Nephron (organoid): ENCODE data around the gene PLAU.

Experiments used
- H3K27ac Mint-ChIP-seq, 3 experiments: 2 replicates each; pipeline ENCODE4 v1.8.0; 2020; ENCODE audit warnings: mixed read lengths in 3 of 3, mild to moderate bottlenecking in 2 of 3, moderate library complexity in 1 of 3
- H3K27me3 Mint-ChIP-seq: 2 replicates; pipeline ENCODE4 v1.8.0; 2021; ENCODE audit warnings: low read depth, mild to moderate bottlenecking, moderate library complexity, mixed read lengths
- H3K36me3 Mint-ChIP-seq: 2 replicates; pipeline ENCODE4 v1.8.0; 2020; ENCODE audit warnings: low read depth, mixed read lengths
- H3K4me1 Mint-ChIP-seq: 2 replicates; pipeline ENCODE4 v1.8.0; 2020; ENCODE audit warnings: mixed read lengths
- H3K4me3 Mint-ChIP-seq, 3 experiments: 2 replicates each; pipeline ENCODE4 v1.8.0; 2020; ENCODE audit warnings: mild to moderate bottlenecking in 3 of 3, mixed read lengths in 3 of 3, moderate library complexity in 2 of 3
- H3K9me3 Mint-ChIP-seq: 2 replicates; pipeline ENCODE4 v1.8.0; 2020; ENCODE audit warnings: mixed read lengths
- CTCF ChIP-seq, 3 experiments: fragments of 200-600 bp; sonication (generic); IDR thresholded peaks; one replicate each; pipeline ENCODE4 v1.5.0; 2021; ENCODE audit warnings: antibody characterized with exemption in 3 of 3; ENCODE audit not compliant: unreplicated experiment in 3 of 3

The PLAU gene

GRCh38 chr10:73935895-73936294 is 25.0 kb downstream of the PLAU start:
- H3K9me3 Mint-ChIP-seq: no peaks in the 10 kb centered on the region
- H3K4me3 Mint-ChIP-seq: no peak overlapping the region
- H3K27me3 Mint-ChIP-seq: peaks cover 9% of the 10 kb centered on the region
- peaks cover 28% of the 10 kb centered on the region for H3K4me1 Mint-ChIP-seq
- no peak for TF ChIP-seq CTCF (IDR thresholded peaks at IDR 0.05; ENCODE audit: unreplicated experiment in 3 of 3)
- no peak overlapping the region for H3K27ac Mint-ChIP-seq
- H3K36me3 Mint-ChIP-seq: no peaks in the 10 kb centered on the region

DNA sequence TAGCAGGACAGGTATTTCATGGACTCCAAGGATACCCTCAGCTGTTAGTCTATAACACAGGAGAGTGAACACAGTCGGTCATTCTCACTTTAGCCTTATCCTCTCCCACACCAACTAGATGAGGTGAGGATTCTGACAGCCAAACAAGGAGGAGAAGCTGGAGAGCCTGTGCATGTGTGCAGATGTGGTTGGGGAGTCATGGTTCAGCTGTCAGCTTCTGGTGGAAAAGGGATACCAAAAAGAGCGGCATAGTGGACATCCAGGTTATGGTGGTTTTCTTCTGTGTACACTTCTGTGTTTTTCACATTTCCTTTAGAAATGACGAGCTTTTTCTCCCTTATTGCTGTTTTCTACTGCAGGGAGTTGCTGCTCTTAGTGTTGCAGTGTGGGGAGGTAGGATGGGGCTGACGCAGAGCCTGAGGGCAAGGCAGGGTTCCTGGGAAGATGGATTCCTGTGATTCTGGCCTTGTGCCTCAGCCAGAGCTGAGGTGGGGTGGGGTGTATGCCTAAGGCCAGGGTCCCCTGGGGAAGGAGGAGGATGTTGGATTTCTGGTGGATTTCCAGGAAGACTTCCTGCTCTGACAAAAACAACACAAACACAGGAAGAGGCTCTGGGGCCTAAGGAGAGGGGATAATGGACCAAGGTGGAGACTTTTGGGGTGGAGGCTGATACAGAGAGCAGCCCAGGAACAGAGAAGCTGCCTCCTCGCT is 26.6 kb downstream of the PLAU start:
- Mint-ChIP-seq H3K4me1 (peaks cover 36% of the 10 kb centered on the region), H3K9me3 (no peaks in the 10 kb centered on the region), H3K4me3 (no peak overlapping the region), H3K27ac (peak overlapping the region; percentile 16 to 93 (median 85)), H3K36me3 (no peaks in the 10 kb centered on the region), H3K27me3 (peaks cover 15% of the 10 kb centered on the region)
- no peak for TF ChIP-seq CTCF (IDR thresholded peaks at IDR 0.05; ENCODE audit: unreplicated experiment in 3 of 3)

DNA sequence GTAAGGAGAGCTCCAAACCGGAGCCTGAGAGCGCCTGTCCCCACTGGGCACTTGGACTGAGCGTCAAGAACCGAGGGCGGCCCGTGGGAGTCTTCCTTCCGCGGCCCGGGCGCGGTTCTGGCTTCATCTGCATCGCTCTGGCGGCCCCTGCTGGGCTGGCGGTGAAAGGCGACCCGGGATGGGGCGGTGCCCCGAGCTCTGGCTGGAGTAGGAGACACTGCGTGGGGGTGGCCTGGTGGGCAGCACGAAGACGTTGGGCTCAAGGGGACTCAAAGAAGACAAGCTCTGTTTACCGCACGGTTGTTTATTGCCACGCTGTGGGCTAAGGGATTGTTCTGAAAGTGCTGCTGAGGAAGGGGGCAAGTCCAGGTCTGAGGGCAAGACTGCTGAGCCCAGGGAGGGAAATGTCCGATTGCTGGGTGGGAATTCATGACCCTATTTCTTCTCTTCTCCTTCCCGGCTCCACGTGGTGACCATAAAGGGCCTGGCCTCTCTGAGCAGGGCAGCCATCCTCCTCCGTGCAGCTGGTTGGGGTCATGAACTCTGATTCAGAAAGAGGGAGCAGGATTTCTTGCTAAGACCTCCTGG is 29.8 kb downstream of the PLAU start:
- H3K36me3 Mint-ChIP-seq: no peaks in the 10 kb centered on the region
- H3K4me1 Mint-ChIP-seq: peaks cover 38% of the 10 kb centered on the region
- H3K27me3 Mint-ChIP-seq: peaks cover 14% of the 10 kb centered on the region
- no peaks in the 10 kb centered on the region for H3K9me3 Mint-ChIP-seq
- H3K27ac Mint-ChIP-seq: peak overlapping the region; percentile 72 to 95 (median 95)
- peak overlapping the region; percentile 63 to 72 (median 65) for H3K4me3 Mint-ChIP-seq
- peak; percentile 95 to 97 (median 96) for TF ChIP-seq CTCF (IDR thresholded peaks at IDR 0.05; ENCODE audit: unreplicated experiment in 3 of 3)

GRCh38 chr10:73941300-73941699 is 30.4 kb downstream of the PLAU start:
- Mint-ChIP-seq H3K36me3 (no peaks in the 10 kb centered on the region), H3K27me3 (peaks cover 15% of the 10 kb centered on the region), H3K4me1 (peaks cover 41% of the 10 kb centered on the region), H3K4me3 (peak overlapping the region; percentile 63 to 72 (median 65)), H3K27ac (peak overlapping the region; percentile 72 to 95 (median 95)), H3K9me3 (no peaks in the 10 kb centered on the region)
- no peak for TF ChIP-seq CTCF (IDR thresholded peaks at IDR 0.05; ENCODE audit: unreplicated experiment in 3 of 3)

DNA sequence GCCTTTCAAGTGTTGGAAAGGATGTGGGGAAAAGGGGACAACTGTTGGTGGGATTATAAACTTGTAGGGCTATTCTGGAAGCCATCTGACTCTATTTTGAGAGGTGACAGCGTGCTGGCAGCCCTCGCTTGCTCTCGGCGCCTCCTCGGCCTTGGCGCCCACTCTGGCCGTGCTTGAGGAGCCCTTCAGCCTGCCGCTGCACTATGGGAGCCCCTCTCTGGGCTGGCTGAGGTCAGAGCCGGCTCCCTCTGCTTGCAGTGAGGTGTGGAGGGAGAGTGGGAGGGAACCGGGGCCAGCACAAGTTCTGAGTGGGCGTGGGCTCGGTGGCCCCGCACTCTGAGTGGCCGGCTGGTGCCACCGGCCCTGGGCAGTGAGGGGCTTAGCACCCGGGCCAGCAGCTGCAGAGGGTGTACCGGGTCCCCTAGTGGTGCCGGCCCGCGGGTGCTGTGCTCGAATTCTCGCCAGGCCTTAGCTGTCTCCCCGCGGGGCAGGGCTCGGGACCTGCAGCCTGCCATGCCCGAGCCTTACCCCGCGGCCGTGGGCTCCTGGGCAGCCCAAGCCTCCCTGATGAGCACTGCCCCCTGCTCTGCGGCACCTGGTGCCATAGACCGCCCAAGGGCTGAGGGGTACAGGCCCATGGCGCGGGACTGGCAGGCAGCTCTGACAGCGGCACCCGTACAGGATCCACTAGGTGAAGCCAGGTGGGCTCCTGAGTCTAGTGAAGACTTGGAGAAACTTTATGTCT is 33.6 kb downstream of the PLAU start:
- no peaks in the 10 kb centered on the region for H3K36me3 Mint-ChIP-seq
- TF ChIP-seq CTCF (IDR thresholded peaks at IDR 0.05; ENCODE audit: unreplicated experiment in 3 of 3): no peak
- no peaks in the 10 kb centered on the region for H3K9me3 Mint-ChIP-seq
- H3K27ac Mint-ChIP-seq: no peak overlapping the region
- peaks cover 11% of the 10 kb centered on the region for H3K27me3 Mint-ChIP-seq
- H3K4me3 Mint-ChIP-seq: no peak overlapping the region
- H3K4me1 Mint-ChIP-seq: peaks cover 19% of the 10 kb centered on the region
